GM21717 (cell line): ENCODE results near the gene SCART1.
"Not testable (repeated sequence)": the region's sequence is repeated elsewhere in the genome, so short reads cannot be mapped to it uniquely, and the experiment has no call there.

ENCODE experiments used
- ATAC-seq: cut with Tn5 transposase; IDR thresholded peaks from one replicate; pipeline ENCODE4 v1.9.1; 2021; ENCODE audit warnings: mild to moderate bottlenecking, moderate library complexity; ENCODE audit not compliant: unreplicated experiment

SCART1 gene

DNA sequence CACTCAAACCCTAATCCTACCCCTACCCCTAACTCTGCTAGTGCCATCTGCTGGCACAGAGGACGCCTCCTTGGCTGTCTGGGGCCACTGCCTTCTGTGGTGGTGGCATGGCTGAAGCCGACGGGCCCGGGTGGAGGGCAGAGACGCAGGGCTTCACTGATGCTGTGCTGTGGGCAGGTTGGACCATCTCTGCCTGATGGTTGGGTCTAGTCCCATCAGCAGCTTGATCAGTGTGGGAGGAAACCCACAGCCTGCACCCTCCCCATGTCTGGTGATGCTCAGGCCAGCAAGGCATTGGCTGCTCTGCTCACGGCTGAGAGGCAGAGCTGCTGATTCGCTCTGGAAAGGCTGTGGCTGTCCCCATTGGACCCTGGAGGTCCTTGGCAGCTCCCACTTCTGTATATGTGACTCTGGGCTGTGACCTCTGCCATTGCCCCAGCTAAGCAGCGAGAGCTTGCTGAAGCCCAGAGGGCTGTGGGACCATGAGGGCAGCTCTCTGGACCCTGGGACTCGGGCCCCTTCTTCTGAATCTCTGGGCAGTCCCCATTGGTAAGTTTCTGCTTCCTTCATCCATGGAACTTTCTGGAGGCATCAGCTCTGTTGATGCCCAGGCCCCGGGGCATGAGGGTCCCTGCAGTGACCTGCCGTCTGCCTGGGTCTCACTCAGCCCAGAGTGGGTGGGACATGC, at the start of gene SCART1:
Gene SCART1, plus strand, starts transcription at position 430 of the 688 bp plus-strand sequence. Its CDS starts 53 bp downstream, at position 483.
- no peak for ATAC-seq

DNA sequence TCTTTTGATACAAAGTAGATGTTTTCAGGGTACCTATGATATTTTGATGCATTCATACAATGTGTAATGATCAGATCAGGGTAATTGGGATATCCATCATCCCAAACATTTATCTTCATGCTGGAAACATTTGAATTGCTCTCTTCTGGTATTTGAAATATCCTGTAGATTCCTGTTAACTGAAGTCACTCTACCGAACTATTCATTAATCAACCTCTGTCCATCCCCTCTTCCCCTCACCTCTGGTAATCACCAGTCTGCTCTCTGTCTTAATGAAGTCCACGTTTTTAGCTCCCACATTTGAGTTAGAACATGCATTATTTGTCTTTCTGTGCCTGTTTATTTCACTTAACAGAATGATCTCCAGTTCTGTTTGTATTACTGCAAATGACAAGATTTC, 48.5 kb upstream of the SCART1 start:
- ATAC-seq, result no peak

DNA sequence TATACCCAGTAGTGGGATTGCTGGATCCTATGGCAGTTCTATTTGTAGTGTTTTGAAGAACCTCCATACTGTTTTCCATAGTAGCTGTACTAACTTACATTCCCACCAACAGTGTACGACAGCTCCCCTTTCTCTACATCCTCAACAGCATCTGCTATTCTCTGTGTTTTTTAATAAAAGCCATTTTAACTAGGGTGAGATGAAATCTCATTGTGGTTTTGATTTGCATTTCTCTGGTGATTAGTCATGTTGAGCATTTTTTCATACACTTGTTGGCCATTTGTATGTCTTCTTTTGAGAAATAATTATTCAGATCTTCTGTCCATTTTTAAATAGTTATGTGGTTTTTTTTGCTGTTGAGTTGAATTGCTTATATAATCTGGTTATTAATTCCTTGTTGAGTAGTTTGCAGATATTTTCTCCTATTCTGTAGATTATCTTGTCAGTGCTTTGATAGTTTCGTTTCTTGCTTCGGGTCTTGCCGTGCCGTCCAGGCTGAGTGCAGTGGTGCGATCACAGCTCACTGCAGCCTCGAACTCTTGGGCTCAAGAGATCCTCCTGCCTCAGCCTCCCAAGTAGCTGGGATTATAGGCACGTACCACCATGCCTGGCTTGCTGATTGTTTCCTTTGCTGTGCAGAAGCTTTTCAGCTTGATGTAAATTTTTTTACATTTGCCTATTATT, 47.8 kb upstream of the SCART1 start:
- no peak for ATAC-seq

DNA sequence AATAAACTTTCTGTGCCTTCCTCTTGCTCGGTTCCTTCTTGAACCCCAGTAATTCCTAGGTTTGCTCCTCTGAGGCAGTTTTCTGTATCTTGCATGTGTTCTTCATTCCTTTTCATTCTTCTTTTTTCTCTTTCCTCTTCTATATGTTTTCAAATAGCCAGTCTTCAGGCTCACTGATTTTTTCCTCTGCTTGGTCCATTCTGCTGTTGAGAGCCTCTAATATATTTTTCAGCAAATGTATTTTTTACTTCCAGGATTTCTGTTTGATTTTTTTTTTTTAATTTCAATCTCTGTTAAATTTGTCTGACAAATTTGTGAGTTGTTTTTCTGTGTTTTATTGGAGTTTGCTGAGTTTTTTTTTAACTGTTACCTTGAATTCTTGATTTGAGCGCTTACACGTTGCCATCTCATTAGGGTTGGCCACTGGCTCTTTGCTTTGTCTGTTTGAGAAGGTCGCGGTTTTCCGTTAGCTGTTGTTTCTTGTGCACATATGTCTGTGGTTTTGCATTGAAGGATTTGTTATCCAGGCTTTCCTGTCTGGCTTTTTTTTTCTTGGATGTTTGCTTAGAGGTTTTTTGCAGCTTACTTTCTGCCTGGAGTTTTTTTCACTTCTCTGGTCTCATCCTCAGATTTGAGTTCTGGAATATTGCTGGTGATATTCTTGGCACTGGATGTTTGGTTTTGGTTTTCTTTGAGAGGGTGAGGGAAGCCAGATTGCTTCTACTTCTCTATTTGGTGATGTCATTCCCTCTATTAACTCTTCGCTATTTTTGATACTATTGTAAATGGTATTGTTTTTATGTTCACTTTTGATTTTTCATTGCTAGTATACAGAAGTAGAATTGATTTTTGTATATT, 42.0 kb upstream of the SCART1 start:
- ATAC-seq, result no peak

DNA sequence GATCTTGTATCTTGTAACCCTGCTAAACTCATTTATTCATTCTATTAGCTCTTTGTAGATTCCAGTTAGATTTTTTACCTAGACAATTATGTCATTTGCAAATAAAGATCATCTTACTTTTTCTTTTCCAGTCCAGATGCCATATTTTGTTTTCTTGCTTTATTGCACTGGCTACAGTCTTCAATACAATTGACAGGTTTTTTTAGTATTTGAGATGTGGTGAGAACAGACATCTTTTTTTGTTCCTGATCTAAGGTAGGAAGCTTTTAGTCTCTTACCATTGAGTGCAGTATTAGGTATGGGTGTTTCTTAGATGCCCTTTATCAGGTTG, 41.4 kb upstream of the SCART1 start:
- no peak for ATAC-seq

DNA sequence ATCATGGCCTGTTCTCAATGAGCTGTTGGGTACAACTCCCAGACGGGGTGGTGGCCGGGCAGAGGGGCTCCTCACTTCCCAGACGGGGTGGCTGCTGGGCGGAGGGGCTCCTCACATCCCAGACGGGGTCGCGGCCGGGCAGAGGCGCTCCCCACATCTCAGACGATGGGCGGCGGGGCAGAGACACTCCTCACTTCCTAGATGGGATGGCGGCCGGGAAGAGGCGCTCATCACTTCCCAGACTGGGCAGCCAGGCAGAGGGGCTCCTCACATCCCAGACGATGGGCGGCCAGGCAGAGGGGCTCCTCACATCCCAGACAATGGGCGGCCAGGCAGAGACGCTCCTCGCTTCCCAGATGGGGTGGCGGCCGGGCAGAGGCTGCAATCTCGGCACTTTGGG, 39.3 kb upstream of the SCART1 start:
- ATAC-seq, result not testable (repeated sequence)

DNA sequence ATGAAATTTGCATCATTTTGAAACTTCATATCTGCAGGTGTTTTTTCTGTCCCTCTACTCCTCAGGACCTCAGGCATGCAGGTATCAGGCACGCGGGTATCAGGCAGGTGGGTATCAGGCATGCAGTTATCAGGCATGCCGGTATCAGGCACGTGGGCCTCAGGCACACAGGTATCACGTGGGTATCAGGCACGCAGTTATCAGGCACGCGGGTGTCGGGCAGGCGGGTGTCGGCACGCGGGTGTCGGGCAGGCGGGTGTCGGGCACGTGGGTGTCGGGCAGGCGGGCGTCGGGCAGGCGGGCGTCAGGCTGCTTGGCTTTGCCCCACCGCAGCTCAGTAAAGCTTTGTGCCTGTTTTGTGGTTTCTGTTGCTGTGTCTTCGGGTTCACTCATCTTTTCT, 38.0 kb upstream of the SCART1 start:
- no peak for ATAC-seq

DNA sequence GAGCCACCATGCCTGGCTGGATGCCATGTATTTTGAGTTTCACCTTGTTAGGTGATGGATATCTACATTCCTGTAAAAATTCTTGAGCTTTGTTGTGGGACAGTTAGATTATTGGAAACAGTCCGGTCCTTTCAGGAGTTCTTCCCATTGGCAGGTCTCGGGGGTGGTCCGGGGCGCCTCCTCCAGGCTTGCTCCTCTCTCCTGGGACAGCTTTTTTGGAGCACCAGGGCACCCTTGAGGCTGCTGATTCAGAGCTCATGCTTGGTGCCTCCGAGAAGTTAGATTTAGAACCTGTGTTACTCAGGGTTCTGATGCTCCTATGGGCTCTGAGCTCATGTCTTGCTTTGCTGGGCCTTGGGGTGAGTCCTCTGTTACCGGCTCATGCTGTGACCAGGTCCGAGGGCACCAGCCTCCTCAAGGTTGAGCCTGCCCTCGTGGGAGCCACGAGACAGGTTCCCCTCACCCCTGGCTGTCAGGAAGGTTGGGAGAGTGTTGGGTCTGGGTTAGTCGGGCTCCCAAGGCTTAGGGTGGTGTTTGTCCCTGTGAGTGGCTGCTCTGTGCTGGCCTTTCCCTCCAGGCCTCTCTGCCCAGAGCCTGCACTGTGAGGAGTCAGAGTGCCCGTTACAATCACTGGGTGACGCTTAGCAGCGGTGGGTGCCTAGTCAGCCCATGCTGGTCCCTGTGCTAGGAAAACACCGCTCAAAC, 35.3 kb upstream of the SCART1 start:
- ATAC-seq, result no peak

DNA sequence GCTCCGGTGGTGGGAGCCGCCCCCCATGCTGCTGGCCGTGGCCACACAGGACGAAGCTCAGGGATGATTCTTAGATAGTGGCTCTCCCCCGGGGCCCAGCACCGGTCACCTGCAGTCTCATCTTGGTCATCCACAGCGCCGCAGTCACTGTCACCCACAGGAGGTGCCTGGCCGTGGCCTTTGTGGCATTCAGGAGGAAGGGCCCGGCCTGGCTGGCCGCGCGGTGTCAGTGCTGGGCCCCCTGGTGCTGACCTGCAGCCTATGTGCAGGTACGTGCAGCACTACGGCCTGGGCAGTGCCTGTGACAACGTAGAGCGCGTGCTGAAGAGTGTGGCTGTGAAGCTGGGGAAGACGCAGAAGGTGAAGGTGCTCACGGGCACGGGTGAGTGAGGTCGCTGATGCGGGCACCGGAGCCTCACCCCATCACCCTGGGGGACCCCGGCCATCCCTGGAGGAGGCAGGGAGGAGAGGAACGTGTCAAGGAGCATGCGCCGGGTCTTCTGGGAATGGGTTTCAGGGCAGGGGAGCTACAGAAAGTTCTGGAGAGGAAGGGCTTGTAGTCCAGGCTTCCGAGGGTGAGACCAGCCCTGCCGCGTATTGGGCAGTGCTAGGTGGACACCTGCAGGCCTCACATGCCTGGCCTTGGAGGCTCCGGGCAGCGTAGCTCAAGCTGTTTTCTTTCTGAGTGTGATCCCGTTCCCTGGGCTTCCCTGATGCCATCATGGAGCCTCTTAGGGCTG, 34.4 kb upstream of the SCART1 start:
- no peak for ATAC-seq

DNA sequence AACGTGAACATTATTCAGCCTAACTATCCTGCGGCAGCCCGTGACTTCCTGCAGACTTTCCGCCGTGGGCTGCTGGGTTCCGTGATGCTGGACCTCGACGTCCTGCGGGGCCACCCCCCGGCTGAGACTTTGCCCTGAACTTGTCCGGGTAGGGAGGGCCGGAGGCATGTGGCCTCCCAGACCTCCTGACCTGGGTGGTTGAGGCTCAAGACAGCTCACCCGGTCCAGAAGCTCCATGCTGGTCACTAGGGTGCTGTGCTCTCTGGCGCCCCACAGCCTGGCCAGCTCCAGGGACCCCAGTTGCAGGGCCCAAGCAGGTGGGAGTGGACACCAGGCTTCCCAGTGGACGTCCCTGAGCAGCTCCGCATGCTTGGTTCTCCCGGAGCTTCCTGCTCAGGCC, 33.7 kb upstream of the SCART1 start:
- ATAC-seq, result no peak

DNA sequence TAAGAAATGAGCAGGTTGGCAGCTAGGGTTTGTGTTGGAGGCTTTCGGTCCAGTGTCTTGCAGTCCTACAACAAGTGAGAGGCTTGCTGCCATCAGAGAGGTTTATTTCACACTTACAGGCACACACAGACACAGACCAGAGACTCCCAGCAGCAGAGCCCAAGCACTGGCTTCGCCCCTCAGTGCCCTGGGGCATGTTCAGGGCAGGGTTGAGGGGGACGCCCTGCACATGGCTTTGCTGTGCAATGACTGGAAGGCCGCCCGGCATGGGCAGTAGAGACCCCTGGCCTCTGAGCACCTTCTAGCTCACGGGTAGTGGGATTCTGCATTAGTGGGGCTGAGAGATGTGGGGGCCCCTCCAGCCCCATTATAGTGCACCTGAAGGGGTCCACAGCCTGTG, 33.2 kb upstream of the SCART1 start:
- no peak for ATAC-seq

DNA sequence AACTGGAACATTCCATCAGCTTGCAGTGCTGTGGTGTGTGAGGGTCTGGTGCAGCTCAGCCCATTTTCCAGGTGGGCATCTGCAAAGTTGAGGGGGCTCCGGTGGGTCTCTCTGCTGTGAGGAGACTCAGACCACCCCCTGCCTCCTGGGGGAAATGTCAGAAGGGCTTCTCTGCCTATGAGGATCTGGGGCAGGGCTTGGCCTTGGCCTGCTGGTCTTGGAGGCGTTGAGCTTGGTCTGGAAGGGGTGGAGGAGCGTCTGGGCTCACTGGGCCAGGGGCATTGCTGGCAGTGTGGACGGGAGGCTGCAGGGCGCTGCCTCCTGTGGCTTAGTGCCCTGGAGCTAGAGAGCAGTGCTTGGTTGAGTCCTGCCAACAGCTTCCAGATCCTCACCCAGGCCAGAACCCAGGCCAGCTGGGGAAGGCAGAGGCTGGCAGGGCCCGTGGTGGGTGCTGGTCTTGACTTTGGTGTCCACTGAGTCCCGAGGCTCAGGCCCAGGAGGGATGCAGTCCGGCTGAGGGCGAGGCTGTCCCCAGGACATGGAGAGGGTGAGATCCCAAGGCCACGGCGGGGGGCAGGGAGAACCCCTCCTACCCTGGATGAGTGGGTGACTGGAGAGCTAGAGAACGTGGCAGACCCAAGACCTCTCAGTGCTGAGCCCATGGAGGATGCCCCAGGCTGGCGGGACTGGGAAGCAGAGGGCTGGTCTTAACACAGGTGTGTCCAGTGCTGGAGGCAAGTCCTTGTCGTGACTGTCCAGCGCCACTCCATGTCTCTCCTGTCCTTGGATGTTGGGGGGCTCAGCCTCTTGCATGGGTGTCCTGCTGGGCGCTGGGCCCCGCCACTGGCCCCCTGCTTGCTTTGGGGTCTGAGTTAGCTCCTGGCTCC, 32.2 kb upstream of the SCART1 start:
- no peak for ATAC-seq

DNA sequence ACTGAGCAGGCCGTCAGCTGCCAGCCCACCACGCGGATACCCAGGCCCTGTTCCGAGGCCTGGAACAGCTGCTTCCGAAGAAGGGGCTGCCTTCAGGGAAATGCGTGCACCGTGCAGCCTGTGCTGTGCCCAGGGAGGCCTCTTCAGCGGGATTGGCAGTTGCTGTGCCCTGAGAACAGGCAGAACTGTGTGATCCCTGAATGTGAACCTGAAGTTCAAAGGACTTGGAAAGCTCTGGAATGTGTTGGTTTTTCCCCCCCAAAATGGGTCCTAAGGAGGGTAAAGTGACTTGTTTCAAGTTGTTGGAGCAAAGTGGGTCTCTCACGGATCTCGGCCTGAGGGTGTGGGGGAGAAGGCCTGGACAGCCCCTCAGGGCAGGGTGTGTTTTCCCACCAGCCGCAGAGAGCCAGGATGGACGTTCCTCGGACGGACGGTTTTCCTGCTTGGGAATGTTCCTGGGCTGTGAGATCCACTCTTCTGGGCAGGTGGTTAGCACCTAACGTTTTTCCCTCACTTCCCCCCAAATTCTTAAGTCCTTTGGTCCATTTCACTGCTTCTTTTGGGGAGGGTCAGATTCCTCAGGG, 31.4 kb upstream of the SCART1 start:
- ATAC-seq, result no peak

DNA sequence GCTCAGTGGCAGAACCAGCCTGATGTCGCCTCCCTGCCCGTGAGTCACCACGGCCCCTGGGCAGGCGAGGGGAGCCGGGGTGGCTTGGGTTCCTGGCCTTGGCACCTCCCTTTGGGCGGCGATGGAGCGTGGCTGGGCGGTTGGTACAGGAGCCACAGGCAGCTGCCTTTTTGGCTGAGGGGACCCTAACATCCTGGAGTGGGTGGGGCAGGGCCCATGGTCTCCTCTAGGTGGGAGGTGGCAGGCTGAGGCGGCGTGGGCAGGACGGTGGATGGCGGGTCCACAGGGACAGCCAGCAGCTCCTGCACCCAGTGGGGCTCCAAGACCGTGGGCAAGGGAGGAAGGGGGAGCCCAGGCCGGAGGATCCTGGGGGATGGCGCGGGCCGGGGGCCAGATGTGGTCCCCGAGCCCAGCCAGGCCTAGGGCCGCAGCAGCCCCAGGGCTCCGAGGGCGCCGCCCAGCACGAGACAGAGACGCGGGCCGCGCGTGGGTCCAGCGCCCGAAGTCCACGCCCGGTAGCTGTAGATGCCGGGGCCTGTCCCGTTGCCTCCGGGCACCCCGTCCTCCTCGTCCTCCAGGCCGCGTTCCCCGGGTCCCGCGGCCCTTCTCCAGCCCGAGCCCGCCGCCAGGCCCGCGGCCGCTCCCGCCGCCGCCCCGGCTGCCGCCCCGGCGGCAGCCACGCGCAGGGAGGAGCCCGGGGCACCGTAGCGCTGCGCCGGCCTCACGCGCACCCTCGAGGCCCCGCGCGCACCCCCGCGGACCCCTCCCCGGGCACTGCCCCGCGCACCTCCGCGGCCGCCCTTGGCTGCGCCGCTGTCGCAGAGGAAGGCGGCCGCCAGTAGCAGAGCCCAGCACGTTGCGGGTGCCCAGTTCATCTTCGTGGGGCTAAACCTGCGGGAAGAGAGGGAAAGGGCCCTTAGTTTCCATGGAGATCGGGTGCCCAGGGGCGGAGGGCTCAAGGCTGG, 30.7 kb upstream of the SCART1 start:
- no peak for ATAC-seq

DNA sequence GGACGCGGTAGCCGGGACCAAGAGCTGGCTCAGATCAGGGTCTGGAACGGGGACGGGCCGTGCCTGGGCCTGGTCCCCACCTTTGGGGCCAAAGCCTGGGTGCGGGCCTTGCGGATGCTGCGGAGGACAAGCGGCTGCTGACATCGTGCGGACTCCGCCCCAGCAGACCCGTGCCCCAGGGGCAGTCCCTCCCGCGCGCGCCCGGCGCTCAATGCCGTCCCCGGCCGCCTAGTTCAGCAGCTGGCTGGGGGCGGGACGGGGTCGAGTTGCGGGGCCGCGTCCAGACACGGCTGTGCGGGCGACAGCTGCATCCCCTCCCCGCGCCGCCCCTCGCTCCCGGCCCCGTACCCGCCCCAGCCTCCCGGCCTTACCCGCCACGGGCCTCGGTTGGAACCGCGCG, 29.6 kb upstream of the SCART1 start:
- ATAC-seq, result not testable (repeated sequence)

DNA sequence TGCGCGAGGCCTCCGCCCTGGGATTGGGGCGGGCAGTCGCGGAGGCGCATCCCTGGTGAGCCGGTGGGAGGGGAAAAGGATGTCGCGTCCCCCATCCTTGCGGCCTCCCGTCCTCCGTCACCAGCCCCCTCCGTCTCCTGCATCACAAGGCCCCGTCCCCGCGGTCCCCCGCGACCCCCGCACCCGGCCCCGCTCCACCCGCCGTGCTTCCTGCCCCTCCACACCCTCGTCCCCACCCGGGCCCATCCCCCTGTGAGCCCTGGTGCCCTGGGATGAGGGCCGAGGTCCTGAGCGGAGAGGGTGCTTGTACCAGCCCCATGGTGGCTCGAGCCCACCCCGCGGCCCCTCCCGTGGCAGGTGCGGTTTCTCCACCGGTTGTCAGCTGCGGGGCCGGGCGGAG, 29.1 kb upstream of the SCART1 start, which contains the start of gene SPRN:
Gene SPRN, minus strand, starts transcription at position 25 of the 400 bp plus-strand sequence. CDS start 944 bp downstream, outside the sequence.
- ATAC-seq, result not testable (repeated sequence)

DNA sequence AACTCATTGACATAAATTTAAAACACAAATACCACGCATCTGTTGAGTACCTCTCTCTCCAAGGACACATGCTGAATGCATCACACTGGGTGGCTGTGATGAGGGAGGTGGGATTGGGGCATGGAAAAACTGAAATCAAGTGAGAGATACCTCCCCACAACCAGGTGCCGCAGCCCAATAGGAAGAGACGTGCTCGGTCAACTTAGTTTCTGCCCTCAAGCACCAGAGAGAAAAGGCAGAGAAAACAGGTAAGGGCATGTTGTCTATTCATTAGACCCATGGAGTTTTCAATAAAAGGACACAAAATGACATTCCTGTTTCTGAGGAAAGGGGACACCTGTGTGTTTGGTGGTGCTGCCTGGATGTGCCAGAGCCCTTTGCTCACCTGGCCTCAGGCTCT, 24.2 kb upstream of the SCART1 start:
- ATAC-seq, result not testable (repeated sequence)
